ENCODE results near the gene TRRAP. TPM values are rescaled to one million over a fixed set of nuclear protein-coding genes. Genes with fewer than 3 reads are reported as not detected.

Gene TRRAP
- total RNA-seq, 3 donors from 2014 or later = 36.2 to 47.8 (median 44.5) TPM

DNA sequence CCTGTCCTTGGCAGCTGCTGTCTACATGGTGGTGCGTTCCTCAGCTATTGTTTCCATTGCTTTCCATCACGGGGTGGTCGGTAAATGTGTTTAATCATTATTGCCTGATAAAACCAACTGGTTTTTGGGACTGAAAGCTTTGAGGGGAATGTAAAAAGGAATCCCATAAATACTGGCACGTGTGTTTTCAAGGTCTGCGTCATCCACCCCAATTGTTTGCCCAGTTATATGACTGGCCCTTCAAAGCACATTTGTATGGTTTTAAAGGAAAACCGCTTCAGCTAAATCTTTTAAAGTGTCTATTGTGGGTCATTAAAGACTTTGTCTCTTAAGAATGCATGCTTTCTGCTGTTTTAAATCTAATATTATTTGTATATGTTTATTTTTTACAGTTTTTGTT, 65.0 kb downstream of the TRRAP start:
- intact Hi-C loops (cut with DNase I, micrococcal nuclease) = no loop called here
- Histone ChIP-seq H3K4me1 (ENCODE audit: low read depth) (no peaks in the 10 kb centered on the region), H3K36me3 (ENCODE audit: low read depth) (peaks cover 9% of the 10 kb centered on the region), H3K9me3 (no peaks in the 10 kb centered on the region), H3K4me3 (no peak overlapping the region)
- ATAC-seq (peak; percentile 55), DNase-seq (no peak)
- TF ChIP-seq, protein P1, sequence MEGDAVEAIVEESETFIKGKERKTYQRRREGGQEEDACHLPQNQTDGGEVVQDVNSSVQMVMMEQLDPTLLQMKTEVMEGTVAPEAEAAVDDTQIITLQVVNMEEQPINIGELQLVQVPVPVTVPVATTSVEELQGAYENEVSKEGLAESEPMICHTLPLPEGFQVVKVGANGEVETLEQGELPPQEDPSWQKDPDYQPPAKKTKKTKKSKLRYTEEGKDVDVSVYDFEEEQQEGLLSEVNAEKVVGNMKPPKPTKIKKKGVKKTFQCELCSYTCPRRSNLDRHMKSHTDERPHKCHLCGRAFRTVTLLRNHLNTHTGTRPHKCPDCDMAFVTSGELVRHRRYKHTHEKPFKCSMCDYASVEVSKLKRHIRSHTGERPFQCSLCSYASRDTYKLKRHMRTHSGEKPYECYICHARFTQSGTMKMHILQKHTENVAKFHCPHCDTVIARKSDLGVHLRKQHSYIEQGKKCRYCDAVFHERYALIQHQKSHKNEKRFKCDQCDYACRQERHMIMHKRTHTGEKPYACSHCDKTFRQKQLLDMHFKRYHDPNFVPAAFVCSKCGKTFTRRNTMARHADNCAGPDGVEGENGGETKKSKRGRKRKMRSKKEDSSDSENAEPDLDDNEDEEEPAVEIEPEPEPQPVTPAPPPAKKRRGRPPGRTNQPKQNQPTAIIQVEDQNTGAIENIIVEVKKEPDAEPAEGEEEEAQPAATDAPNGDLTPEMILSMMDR (IDR thresholded peaks at IDR 0.05) = no peak

- Histone ChIP-seq H3K4me1 (ENCODE audit: low read depth) (no peaks in the 10 kb centered on the region), H3K9me3 (no peaks in the 10 kb centered on the region), H3K36me3 (ENCODE audit: low read depth) (peaks cover 12% of the 10 kb centered on the region), H3K4me3 (no peak overlapping the region)
- DNase-seq (no peak), ATAC-seq (no peak)
- TF ChIP-seq, protein P1 (IDR thresholded peaks at IDR 0.05) = no peak
- intact Hi-C loops (cut with DNase I, micrococcal nuclease) = no loop called here
Measured at GRCh38 chr7:98944386-98944785, 66.1 kb downstream of the TRRAP start.

GRCh38 chr7:98945852-98946251, 67.5 kb downstream of the TRRAP start:
- Histone ChIP-seq H3K9me3 (no peaks in the 10 kb centered on the region), H3K4me1 (ENCODE audit: low read depth) (no peaks in the 10 kb centered on the region), H3K36me3 (ENCODE audit: low read depth) (peaks cover 22% of the 10 kb centered on the region), H3K4me3 (no peak overlapping the region)
- intact Hi-C loops (cut with DNase I, micrococcal nuclease) = no loop called here
- TF ChIP-seq, protein P1 (IDR thresholded peaks at IDR 0.05) = no peak
- ATAC-seq = no peak
- DNase-seq = no peak

DNA sequence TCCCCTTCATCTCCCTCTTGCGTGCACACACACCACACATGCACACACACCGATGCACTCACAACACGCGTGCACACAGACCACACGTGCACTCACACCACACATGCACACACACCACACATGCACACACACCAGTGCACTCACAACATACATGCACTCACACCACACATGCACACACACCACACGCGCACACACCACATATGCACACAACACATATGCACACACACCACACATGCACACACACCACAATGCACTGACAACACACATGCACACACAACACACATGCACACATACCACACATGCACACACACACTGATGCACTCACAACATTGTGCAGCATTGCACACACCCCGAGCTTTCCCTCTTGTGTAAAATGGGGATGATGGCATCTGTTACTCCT, 68.1 kb downstream of the TRRAP start:
- Histone ChIP-seq H3K9me3 (no peaks in the 10 kb centered on the region), H3K4me1 (ENCODE audit: low read depth) (no peaks in the 10 kb centered on the region), H3K4me3 (no peak overlapping the region), H3K36me3 (ENCODE audit: low read depth) (peaks cover 18% of the 10 kb centered on the region)
- ATAC-seq (no peak), DNase-seq (no peak)
- TF ChIP-seq, protein P1 (IDR thresholded peaks at IDR 0.05) = no peak
- intact Hi-C loops (cut with DNase I, micrococcal nuclease) = no loop called here

DNA sequence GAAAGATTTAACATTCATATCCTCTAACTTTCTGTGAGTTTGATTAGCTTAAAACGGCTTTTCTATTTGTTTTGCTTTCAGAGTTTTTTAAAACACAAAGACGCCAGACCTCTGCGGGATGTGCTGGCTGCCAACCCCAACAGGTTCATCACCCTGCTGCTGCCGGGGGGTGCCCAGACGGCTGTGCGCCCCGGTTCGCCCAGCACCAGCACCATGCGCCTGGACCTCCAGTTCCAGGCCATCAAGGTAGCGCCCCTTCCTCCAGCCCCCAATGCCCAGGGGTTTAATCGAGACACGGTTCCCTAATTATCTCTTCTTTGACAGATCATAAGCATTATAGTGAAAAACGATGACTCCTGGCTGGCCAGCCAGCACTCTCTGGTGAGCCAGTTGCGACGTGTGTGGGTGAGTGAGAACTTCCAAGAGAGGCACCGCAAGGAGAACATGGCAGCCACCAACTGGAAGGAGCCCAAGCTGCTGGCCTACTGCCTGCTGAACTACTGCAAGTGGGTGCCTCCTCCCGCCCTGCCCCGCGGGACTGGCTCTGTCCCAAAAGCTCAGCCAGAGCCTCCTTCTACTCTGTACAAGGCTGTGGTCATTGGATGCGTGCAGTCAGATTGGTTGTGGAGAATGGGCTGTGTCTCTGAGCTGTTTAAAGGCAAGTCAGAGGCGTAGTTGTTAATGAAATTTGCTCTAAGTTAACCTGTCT, 71.2 kb downstream of the TRRAP start:
- TF ChIP-seq, protein P1 (IDR thresholded peaks at IDR 0.05) = no peak
- no peaks in the 10 kb centered on the region for H3K4me1 ChIP-seq (ENCODE audit: low read depth)
- DNase-seq (no peak), ATAC-seq (no peak)
- no peaks in the 10 kb centered on the region for H3K9me3 ChIP-seq
- H3K36me3 ChIP-seq (ENCODE audit: low read depth) = peaks cover 21% of the 10 kb centered on the region
- no peak overlapping the region for H3K4me3 ChIP-seq
- intact Hi-C loops (cut with DNase I, micrococcal nuclease) = no loop called here
